ENCODE measurements around the gene PHOSPHO2.

The PHOSPHO2 gene

GRCh38 chr2:169694113-169694893 is at the start of gene PHOSPHO2, which contains the start of gene CFAP210:
PHOSPHO2 (plus strand) TSS chr2:169694469; CDS start chr2:169700972, 6,503 bp downstream.
CFAP210 (minus strand) TSS chr2:169694405; CDS start chr2:169694327, 78 bp downstream.
- peak; percentile 90 for DNase-seq (ENCODE audit: extremely low read depth, low read depth)
- no peak for TF ChIP-seq CTCF (IDR thresholded peaks at IDR 0.05; ENCODE audit: low read depth, low read length)

- no peak for TF ChIP-seq CTCF (IDR thresholded peaks at IDR 0.05; ENCODE audit: low read depth, low read length)
These were observed 46.8 kb upstream of the PHOSPHO2 start for GRCh38 chr2:169647496-169647895.

GRCh38 chr2:169649278-169649677 is 45.0 kb upstream of the PHOSPHO2 start:
- DNase-seq (ENCODE audit: extremely low read depth, low read depth), result no peak
- no peak for TF ChIP-seq CTCF (IDR thresholded peaks at IDR 0.05; ENCODE audit: low read depth, low read length)

More at GRCh38 chr2:169647496-169647895, 46.8 kb upstream of the PHOSPHO2 start:
- no peak for DNase-seq (ENCODE audit: extremely low read depth, low read depth)

- DNase-seq (ENCODE audit: extremely low read depth, low read depth), result no peak
- TF ChIP-seq CTCF (IDR thresholded peaks at IDR 0.05; ENCODE audit: low read depth, low read length), result no peak
These were observed 40.6 kb upstream of the PHOSPHO2 start for GRCh38 chr2:169653636-169654035.

- TF ChIP-seq CTCF (IDR thresholded peaks at IDR 0.05; ENCODE audit: low read depth, low read length), result no peak
- no peak for DNase-seq (ENCODE audit: extremely low read depth, low read depth)
These were observed 38.1 kb upstream of the PHOSPHO2 start for GRCh38 chr2:169656164-169656563.

- no peak for DNase-seq (ENCODE audit: extremely low read depth, low read depth)
- no peak for TF ChIP-seq CTCF (IDR thresholded peaks at IDR 0.05; ENCODE audit: low read depth, low read length)
These were observed 35.4 kb upstream of the PHOSPHO2 start for GRCh38 chr2:169658877-169659276.

- DNase-seq (ENCODE audit: extremely low read depth, low read depth), result no peak
These were observed 34.9 kb upstream of the PHOSPHO2 start for GRCh38 chr2:169659320-169659719.

More at GRCh38 chr2:169659320-169659719, 34.9 kb upstream of the PHOSPHO2 start:
- TF ChIP-seq CTCF (IDR thresholded peaks at IDR 0.05; ENCODE audit: low read depth, low read length), result no peak
